ENCODE results near the gene EFNA2. TPM values are rescaled to one million over a fixed set of nuclear protein-coding genes. Genes with fewer than 3 reads are reported as not detected.

The EFNA2 gene
- total RNA-seq, 1 experiment from 2014 or later: not detected

DNA sequence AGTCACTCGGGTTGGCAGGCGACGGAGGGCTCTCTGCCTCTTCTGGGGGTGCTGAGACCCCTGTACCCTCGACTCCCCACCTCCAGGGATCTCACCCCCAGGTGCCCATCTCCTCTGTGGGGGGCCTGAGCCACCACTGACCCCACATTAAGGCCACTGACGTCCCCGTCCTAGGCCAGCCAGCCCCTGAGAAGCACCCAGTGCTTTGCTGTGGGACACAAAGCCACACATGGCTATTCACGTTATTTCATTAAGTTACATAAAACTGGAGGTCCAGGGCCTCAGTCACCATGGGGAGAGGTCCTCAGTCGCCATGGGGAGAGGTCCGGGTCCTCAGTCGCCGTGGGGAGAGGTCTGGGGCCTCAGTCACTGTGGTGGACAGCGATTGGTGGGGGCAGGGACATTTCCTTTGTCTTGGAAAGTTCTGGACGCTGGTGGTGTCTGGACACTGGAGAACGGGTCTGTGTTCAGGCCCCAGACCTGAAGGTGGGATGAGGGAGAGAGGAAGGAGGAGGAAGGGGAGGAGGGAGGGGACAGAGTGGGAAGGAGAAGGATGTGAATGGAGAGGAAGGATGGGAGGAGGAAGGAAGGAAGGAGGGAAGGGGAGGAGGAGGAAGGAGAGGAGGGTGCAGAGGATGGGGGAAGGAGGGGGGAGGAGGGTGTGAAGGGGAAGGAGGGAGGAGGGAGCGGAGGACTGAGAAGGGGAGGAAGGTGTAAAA lies 3.9 kb upstream of the EFNA2 start:
- Histone ChIP-seq H3K9me2 (replicated peaks; ENCODE audit: insufficient read depth, low read length) (no peaks in the 10 kb centered on the region), H3K27ac (ENCODE audit: low read length) (no peak overlapping the region), H3K9ac (ENCODE audit: low read length) (no peak overlapping the region), H4K20me1 (ENCODE audit: insufficient read depth, low read depth, low read length) (peaks cover 21% of the 10 kb centered on the region), H3K9me3 (ENCODE audit: low read length) (no peaks in the 10 kb centered on the region), H3K79me2 (ENCODE audit: low read length) (peaks cover 6% of the 10 kb centered on the region), H3K27me3 (ENCODE audit: low read length) (no peaks in the 10 kb centered on the region), H3K4me3 (ENCODE audit: low read length) (no peak overlapping the region), H2AFZ (ENCODE audit: low read length) (no peak overlapping the region), H3K36me3 (ENCODE audit: insufficient read depth, low read length) (peaks cover 14% of the 10 kb centered on the region; the same call in 1 of the 2 replicates), H3K4me2 (ENCODE audit: low read depth, low read length, poor library complexity, severe bottlenecking) (no peak overlapping the region), H3K4me1 (ENCODE audit: low read length) (peaks cover 18% of the 10 kb centered on the region)
- DNase-seq: no peak

GRCh38 chr19:1282588-1283206 lies 3.0 kb upstream of the EFNA2 start:
- no peak for DNase-seq
- Histone ChIP-seq H3K9ac (ENCODE audit: low read length) (no peak overlapping the region), H3K4me3 (ENCODE audit: low read length) (no peak overlapping the region)

GRCh38 chr19:1283207-1283916 lies 2.3 kb upstream of the EFNA2 start:
- Histone ChIP-seq H3K9me2 (replicated peaks; ENCODE audit: insufficient read depth, low read length) (no peaks in the 10 kb centered on the region), H3K9ac (ENCODE audit: low read length) (no peak overlapping the region), H3K27ac (ENCODE audit: low read length) (no peak overlapping the region), H3K4me2 (ENCODE audit: low read depth, low read length, poor library complexity, severe bottlenecking) (no peak overlapping the region), H3K4me1 (ENCODE audit: low read length) (peaks cover 17% of the 10 kb centered on the region), H3K9me3 (ENCODE audit: low read length) (no peaks in the 10 kb centered on the region), H3K27me3 (ENCODE audit: low read length) (no peaks in the 10 kb centered on the region), H2AFZ (ENCODE audit: low read length) (no peak overlapping the region), H3K36me3 (ENCODE audit: insufficient read depth, low read length) (peaks cover 6% of the 10 kb centered on the region; the same call in 1 of the 2 replicates), H3K79me2 (ENCODE audit: low read length) (no peaks in the 10 kb centered on the region), H4K20me1 (ENCODE audit: insufficient read depth, low read depth, low read length) (peaks cover 20% of the 10 kb centered on the region), H3K4me3 (ENCODE audit: low read length) (no peak overlapping the region)
- DNase-seq: no peak

More at GRCh38 chr19:1282588-1283206, 3.0 kb upstream of the EFNA2 start:
- H3K9me2 ChIP-seq (replicated peaks; ENCODE audit: insufficient read depth, low read length): no peaks in the 10 kb centered on the region
- H3K27me3 ChIP-seq (ENCODE audit: low read length): no peaks in the 10 kb centered on the region
- no peak overlapping the region for H3K4me2 ChIP-seq (ENCODE audit: low read depth, low read length, poor library complexity, severe bottlenecking)
- H3K79me2 ChIP-seq (ENCODE audit: low read length): no peaks in the 10 kb centered on the region
- H3K9me3 ChIP-seq (ENCODE audit: low read length): no peaks in the 10 kb centered on the region
- peaks cover 20% of the 10 kb centered on the region for H4K20me1 ChIP-seq (ENCODE audit: insufficient read depth, low read depth, low read length)
- H3K27ac ChIP-seq (ENCODE audit: low read length): no peak overlapping the region
- H3K36me3 ChIP-seq (ENCODE audit: insufficient read depth, low read length): peaks cover 8% of the 10 kb centered on the region; the same call in 1 of the 2 replicates
- H2AFZ ChIP-seq (ENCODE audit: low read length): no peak overlapping the region
- H3K4me1 ChIP-seq (ENCODE audit: low read length): peaks cover 17% of the 10 kb centered on the region

- H3K79me2 ChIP-seq (ENCODE audit: low read length): no peaks in the 10 kb centered on the region
- no peak overlapping the region for H2AFZ ChIP-seq (ENCODE audit: low read length)
- no peak for DNase-seq
- H3K36me3 ChIP-seq (ENCODE audit: insufficient read depth, low read length): peaks cover 6% of the 10 kb centered on the region; the same call in 1 of the 2 replicates
- H3K9me2 ChIP-seq (replicated peaks; ENCODE audit: insufficient read depth, low read length): no peaks in the 10 kb centered on the region
- H4K20me1 ChIP-seq (ENCODE audit: insufficient read depth, low read depth, low read length): peaks cover 20% of the 10 kb centered on the region
- H3K27ac ChIP-seq (ENCODE audit: low read length): no peak overlapping the region
- peaks cover 17% of the 10 kb centered on the region for H3K4me1 ChIP-seq (ENCODE audit: low read length)
- H3K4me2 ChIP-seq (ENCODE audit: low read depth, low read length, poor library complexity, severe bottlenecking): no peak overlapping the region
- no peak overlapping the region for H3K4me3 ChIP-seq (ENCODE audit: low read length)
- no peaks in the 10 kb centered on the region for H3K9me3 ChIP-seq (ENCODE audit: low read length)
- H3K27me3 ChIP-seq (ENCODE audit: low read length): no peaks in the 10 kb centered on the region
- no peak overlapping the region for H3K9ac ChIP-seq (ENCODE audit: low read length)
These were observed 1.8 kb upstream of the EFNA2 start for GRCh38 chr19:1283917-1284292.

DNA sequence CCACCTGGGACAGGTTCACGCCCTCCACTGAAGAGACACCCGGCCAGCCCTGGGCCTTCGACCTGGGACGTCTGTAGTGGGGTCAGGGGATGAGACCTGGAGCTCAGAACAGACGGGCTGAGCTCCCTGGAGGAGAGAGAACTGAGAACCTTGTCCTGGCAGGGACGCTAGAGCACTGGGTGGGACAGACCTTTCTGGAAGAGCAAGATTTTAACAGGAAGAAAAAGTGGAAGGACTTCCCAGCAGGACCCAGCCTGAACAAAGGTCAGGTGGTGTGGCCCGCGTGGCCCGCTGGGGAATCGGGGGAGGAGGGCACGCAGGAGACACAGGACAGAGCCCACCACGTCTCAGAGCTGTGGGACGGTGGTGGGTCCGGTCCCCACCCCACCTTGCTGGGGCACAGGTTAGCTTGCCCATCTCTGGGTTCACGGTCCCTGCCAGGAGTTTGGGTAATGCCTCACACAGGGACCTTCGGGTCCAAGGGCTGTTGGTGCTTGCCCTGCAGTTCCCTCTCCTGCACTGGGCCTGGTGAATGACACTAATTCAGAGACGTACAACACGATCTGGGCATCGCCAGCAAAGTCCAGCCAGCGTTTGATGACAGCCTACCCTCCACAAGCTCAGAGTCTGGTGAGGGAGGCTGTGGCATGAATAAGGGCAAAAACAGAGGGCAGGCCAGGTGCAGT lies 1.2 kb upstream of the EFNA2 start:
- Histone ChIP-seq H3K4me2 (ENCODE audit: low read depth, low read length, poor library complexity, severe bottlenecking) (no peak overlapping the region), H3K4me3 (ENCODE audit: low read length) (no peak overlapping the region), H2AFZ (ENCODE audit: low read length) (no peak overlapping the region), H3K9ac (ENCODE audit: low read length) (no peak overlapping the region), H3K9me2 (replicated peaks; ENCODE audit: insufficient read depth, low read length) (no peaks in the 10 kb centered on the region), H4K20me1 (ENCODE audit: insufficient read depth, low read depth, low read length) (peaks cover 20% of the 10 kb centered on the region), H3K4me1 (ENCODE audit: low read length) (peaks cover 17% of the 10 kb centered on the region), H3K27ac (ENCODE audit: low read length) (no peak overlapping the region), H3K27me3 (ENCODE audit: low read length) (no peaks in the 10 kb centered on the region), H3K36me3 (ENCODE audit: insufficient read depth, low read length) (peaks cover under 1% of the 10 kb centered on the region; the same call in 1 of the 2 replicates), H3K9me3 (ENCODE audit: low read length) (no peaks in the 10 kb centered on the region), H3K79me2 (ENCODE audit: low read length) (no peaks in the 10 kb centered on the region)
- peak; percentile 54 for DNase-seq

GRCh38 chr19:1284979-1285736 lies 515 bp upstream of the EFNA2 start:
- Histone ChIP-seq H3K27ac (ENCODE audit: low read length) (no peak overlapping the region), H3K36me3 (ENCODE audit: insufficient read depth, low read length) (no peaks in the 10 kb centered on the region), H3K4me3 (ENCODE audit: low read length) (no peak overlapping the region), H3K9me3 (ENCODE audit: low read length) (no peaks in the 10 kb centered on the region), H3K9ac (ENCODE audit: low read length) (no peak overlapping the region), H3K79me2 (ENCODE audit: low read length) (no peaks in the 10 kb centered on the region), H3K9me2 (replicated peaks; ENCODE audit: insufficient read depth, low read length) (no peaks in the 10 kb centered on the region), H2AFZ (ENCODE audit: low read length) (no peak overlapping the region), H3K27me3 (ENCODE audit: low read length) (no peaks in the 10 kb centered on the region), H3K4me2 (ENCODE audit: low read depth, low read length, poor library complexity, severe bottlenecking) (no peak overlapping the region), H4K20me1 (ENCODE audit: insufficient read depth, low read depth, low read length) (peaks cover 16% of the 10 kb centered on the region), H3K4me1 (ENCODE audit: low read length) (peaks cover 21% of the 10 kb centered on the region)
- DNase-seq: no peak

DNA sequence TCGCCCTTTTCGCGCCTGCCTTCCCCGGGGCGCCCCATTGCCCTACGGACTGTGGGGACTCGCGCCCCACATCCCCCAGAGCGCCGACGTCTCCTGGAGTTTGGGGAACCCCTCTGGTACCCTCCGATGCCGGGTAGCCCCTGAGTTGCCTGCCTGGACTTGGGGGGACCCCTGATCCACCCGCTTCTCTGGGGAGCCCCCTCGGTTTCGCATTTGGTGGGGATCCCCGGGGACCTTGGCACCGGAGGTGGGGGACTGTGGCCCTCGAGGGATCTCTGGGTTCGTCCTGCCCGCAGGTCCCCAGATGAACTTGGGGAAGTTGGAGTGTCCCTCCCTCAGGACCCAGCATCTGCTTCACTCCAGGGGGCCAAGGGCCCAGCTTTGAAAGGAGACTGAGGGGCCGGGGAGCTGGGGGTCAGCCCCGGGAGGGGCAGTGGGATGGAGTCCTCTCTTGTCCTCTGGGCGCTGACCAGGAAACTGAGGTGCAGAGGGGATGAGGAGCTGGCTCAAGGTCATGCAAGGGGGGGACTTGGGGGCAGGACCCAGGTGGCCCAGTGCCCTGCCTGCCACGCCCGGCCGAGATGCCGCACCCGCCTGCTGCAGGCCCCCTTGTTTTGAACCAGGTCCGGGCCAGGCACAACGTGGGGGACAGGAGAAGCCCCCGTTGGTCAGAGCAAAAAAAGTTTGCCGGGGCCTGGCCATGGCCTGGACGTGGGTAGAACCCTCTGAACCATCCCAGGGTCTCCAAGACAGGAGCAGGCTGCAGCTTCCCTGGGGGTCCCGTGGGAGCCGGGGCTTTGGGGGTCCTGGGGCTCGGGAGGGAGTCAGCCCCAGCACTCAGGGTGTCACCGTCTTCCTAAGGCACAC lies 1.0 kb downstream of the EFNA2 start:
- Histone ChIP-seq H3K79me2 (ENCODE audit: low read length) (no peaks in the 10 kb centered on the region), H3K36me3 (ENCODE audit: insufficient read depth, low read length) (no peaks in the 10 kb centered on the region), H3K9me2 (replicated peaks; ENCODE audit: insufficient read depth, low read length) (no peaks in the 10 kb centered on the region), H2AFZ (ENCODE audit: low read length) (no peak overlapping the region), H3K4me1 (ENCODE audit: low read length) (peaks cover 26% of the 10 kb centered on the region), H3K9ac (ENCODE audit: low read length) (no peak overlapping the region), H3K27ac (ENCODE audit: low read length) (no peak overlapping the region), H4K20me1 (ENCODE audit: insufficient read depth, low read depth, low read length) (peaks cover 15% of the 10 kb centered on the region), H3K4me2 (ENCODE audit: low read depth, low read length, poor library complexity, severe bottlenecking) (peak overlapping the region; percentile 13), H3K27me3 (ENCODE audit: low read length) (no peaks in the 10 kb centered on the region), H3K4me3 (ENCODE audit: low read length) (no peak overlapping the region), H3K9me3 (ENCODE audit: low read length) (no peaks in the 10 kb centered on the region)
- DNase-seq: no peak

Data from Karpas-422 (cell line).